ENCODE measurements around the gene OR51M1. TPM values are rescaled to one million over a fixed set of nuclear protein-coding genes. Genes with fewer than 3 reads are reported as not detected.
"Not testable (repeated sequence)": the region's sequence is repeated elsewhere in the genome, so short reads cannot be mapped to it uniquely, and the experiment has no call there.

Gene OR51M1
- total RNA-seq, 2 donors from 2014 or later: not detected

DNA sequence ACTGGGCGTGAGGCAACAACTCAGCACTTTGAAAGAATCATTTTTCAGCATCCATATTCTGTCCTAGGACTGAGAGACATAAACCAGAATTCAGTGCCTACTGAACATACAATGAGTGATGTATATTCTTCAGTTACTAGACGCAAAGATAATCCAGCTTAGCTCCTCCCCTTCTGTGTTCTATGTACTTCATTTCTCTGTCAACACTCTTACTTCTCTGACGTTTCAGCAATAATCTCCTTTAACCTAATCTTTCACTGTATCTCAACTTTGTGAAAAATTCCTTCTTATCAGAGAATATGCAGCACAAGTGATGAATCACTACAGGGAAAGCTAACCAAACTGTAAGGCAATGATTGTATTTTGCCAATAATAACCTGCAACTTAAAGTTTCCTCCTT, 37.8 kb upstream of the OR51M1 start:
- TF ChIP-seq, protein P1, sequence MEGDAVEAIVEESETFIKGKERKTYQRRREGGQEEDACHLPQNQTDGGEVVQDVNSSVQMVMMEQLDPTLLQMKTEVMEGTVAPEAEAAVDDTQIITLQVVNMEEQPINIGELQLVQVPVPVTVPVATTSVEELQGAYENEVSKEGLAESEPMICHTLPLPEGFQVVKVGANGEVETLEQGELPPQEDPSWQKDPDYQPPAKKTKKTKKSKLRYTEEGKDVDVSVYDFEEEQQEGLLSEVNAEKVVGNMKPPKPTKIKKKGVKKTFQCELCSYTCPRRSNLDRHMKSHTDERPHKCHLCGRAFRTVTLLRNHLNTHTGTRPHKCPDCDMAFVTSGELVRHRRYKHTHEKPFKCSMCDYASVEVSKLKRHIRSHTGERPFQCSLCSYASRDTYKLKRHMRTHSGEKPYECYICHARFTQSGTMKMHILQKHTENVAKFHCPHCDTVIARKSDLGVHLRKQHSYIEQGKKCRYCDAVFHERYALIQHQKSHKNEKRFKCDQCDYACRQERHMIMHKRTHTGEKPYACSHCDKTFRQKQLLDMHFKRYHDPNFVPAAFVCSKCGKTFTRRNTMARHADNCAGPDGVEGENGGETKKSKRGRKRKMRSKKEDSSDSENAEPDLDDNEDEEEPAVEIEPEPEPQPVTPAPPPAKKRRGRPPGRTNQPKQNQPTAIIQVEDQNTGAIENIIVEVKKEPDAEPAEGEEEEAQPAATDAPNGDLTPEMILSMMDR (IDR thresholded peaks at IDR 0.05): no peak
- Histone ChIP-seq H3K27me3 (no peaks in the 10 kb centered on the region), H3K9me3 (no peaks in the 10 kb centered on the region), H3K36me3 (no peaks in the 10 kb centered on the region), H3K27ac (no peak overlapping the region), H3K4me3 (no peak overlapping the region), H3K9ac (ENCODE audit: low read depth in 2 of 2, low read length in 2 of 2) (no peak overlapping the region), H3K4me1 (no peaks in the 10 kb centered on the region)
- DNase-seq: no peak
- intact Hi-C loops (cut with DNase I): no loop called here

DNA sequence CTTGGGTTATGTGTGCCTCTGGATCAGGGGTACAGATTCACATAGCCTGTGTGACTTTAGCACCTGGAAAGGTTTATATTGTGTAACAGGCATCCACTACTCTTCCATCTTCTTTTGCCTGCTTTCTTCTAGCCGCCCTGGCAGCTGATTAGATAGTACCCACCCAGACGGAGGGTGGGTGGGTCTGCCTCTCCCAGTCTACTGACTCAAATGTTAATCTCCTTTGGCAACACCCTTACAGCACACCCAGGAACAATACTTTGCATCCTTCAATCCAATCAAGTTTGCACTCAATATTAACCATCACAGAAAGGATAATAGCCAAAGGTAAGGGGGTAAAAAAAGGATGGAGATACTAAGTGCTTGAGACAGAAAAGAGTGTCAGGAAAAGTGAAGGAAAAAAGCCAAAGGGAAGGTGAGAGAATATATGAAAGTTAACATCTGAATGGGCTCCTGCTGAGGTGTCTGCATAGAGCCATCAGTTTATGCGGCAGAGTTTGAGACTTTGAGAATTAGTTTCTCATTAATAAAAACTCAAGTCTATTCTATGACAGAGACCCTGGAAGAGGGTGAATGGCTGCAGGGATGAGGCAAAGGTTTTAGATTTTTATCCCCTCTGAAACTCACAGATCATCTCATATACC, 34.9 kb upstream of the OR51M1 start:
- TF ChIP-seq, protein P1 (IDR thresholded peaks at IDR 0.05): no peak
- H3K36me3 ChIP-seq: no peaks in the 10 kb centered on the region
- DNase-seq: no peak
- intact Hi-C loops (cut with DNase I): no loop called here
- H3K27ac ChIP-seq: no peak overlapping the region
- H3K27me3 ChIP-seq: no peaks in the 10 kb centered on the region
- H3K4me1 ChIP-seq: no peaks in the 10 kb centered on the region
- H3K9me3 ChIP-seq: no peaks in the 10 kb centered on the region
- H3K4me3 ChIP-seq: no peak overlapping the region
- no peak overlapping the region for H3K9ac ChIP-seq (ENCODE audit: low read depth in 2 of 2, low read length in 2 of 2)

GRCh38 chr11:5349550-5349949, 34.1 kb upstream of the OR51M1 start:
- H3K4me3 ChIP-seq: no peak overlapping the region
- TF ChIP-seq, protein P1 (IDR thresholded peaks at IDR 0.05): no peak
- intact Hi-C loops (cut with DNase I): no loop called here
- no peak for DNase-seq
- no peaks in the 10 kb centered on the region for H3K27me3 ChIP-seq
- no peak overlapping the region for H3K27ac ChIP-seq
- no peaks in the 10 kb centered on the region for H3K4me1 ChIP-seq
- H3K36me3 ChIP-seq: no peaks in the 10 kb centered on the region
- no peak overlapping the region for H3K9ac ChIP-seq (ENCODE audit: low read depth in 2 of 2, low read length in 2 of 2)
- no peaks in the 10 kb centered on the region for H3K9me3 ChIP-seq

DNA sequence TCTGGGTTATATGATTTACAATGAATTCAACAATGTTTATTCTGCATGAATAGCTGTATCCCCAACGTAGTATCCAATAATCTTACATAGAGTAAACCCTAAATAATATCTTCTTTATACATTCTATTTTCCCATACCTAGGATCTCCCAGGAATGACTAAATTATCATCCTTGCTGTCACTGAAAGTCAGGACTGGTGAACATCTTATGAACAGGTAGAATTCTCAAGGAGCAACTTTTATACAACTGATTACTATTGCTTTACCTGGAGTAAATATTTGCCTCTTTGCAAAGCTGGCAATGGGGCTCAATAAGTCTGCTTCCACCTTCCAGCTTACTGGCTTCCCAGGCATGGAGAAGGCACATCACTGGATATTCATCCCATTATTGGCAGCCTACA, 32.4 kb upstream of the OR51M1 start, which contains the start of gene OR51B6:
Gene OR51B6, plus strand, starts transcription at position 301 of the 400 bp plus-strand sequence. Its CDS starts 0 bp downstream, at position 301.
- no peak within 1 kb of the TSS for H3K4me3 ChIP-seq
- no peaks in the 10 kb centered on the region for H3K9me3 ChIP-seq
- TF ChIP-seq, protein P1 (IDR thresholded peaks at IDR 0.05): no peak
- H3K27ac ChIP-seq: no peak within 1 kb of the TSS
- no peak within 1 kb of the TSS for H3K9ac ChIP-seq (ENCODE audit: low read depth in 2 of 2, low read length in 2 of 2)
- no peaks in the 10 kb centered on the region for H3K27me3 ChIP-seq
- intact Hi-C loops (cut with DNase I): no loop called here
- no peak for DNase-seq
- H3K4me1 ChIP-seq: no peaks in the 10 kb centered on the region
- no peaks in the 10 kb centered on the region for H3K36me3 ChIP-seq

GRCh38 chr11:5356031-5356430, 27.6 kb upstream of the OR51M1 start:
- H3K4me1 ChIP-seq; H3K9ac ChIP-seq (ENCODE audit: low read depth in 2 of 2, low read length in 2 of 2); H3K27me3 ChIP-seq; intact Hi-C loops (cut with DNase I); H3K27ac ChIP-seq; H3K4me3 ChIP-seq; DNase-seq; H3K9me3 ChIP-seq; H3K36me3 ChIP-seq: not testable (repeated sequence)

- intact Hi-C loops (cut with DNase I): no loop called here
- Histone ChIP-seq H3K36me3 (no peaks in the 10 kb centered on the region), H3K27ac (no peak overlapping the region), H3K4me1 (no peaks in the 10 kb centered on the region), H3K9me3 (no peaks in the 10 kb centered on the region), H3K4me3 (no peak overlapping the region), H3K27me3 (no peaks in the 10 kb centered on the region), H3K9ac (ENCODE audit: low read depth in 2 of 2, low read length in 2 of 2) (no peak overlapping the region)
- DNase-seq: no peak
- TF ChIP-seq, protein P1 (IDR thresholded peaks at IDR 0.05): no peak
Measured at GRCh38 chr11:5362017-5362625, 21.5 kb upstream of the OR51M1 start.
